Activated CD4-positive, CD25-positive, alpha-beta regulatory T cell treated with anti-CD3 and anti-CD28 coated beads, Interleukin-2, amount 50 U/mL, for 24 hours (primary cell): ENCODE data around the gene SLC3A2.
"Not testable (repeated sequence)": the region's sequence is repeated elsewhere in the genome, so short reads cannot be mapped to it uniquely, and the experiment has no call there.

Experiments
- ATAC-seq, 2 donors: fragments of 150-1000 bp; cut with Tn5 transposase; one replicate each; pipeline ENCODE4 v1.10.0; 2021; ENCODE audit warnings: mild to moderate bottlenecking in 1 of 2, moderate library complexity in 1 of 2

SLC3A2 gene

DNA sequence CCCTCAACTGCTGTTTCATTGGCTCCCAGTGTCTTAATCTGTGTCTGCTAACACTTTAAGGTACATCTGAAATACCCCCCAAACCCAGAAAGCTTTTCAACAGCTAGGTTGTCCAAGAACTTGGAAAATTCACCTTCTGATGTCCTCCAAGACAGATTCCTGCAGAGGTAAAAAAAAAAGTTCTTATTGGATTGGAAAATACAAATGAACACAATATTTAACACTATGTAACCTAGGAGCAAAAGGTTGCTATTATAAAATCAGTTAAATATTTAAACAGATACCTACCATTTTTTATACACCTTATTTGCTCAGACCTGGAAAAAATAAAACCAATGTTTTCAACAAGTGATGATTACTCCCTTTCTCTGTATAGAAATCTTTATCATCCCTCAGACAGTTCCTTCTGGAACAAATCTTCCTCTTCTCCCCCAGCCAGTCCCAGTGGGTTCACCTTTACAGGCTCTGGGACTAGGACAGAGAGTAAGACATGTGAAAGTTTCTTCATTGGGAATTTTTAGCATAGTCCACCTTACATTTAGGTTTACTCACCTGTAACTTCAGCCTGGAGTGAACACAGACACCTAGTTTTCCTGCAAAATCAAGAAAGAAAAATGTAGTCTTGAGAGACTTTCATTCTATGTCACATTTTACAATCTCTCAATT, 28.0 kb upstream of the SLC3A2 start:
- ATAC-seq: no peak

DNA sequence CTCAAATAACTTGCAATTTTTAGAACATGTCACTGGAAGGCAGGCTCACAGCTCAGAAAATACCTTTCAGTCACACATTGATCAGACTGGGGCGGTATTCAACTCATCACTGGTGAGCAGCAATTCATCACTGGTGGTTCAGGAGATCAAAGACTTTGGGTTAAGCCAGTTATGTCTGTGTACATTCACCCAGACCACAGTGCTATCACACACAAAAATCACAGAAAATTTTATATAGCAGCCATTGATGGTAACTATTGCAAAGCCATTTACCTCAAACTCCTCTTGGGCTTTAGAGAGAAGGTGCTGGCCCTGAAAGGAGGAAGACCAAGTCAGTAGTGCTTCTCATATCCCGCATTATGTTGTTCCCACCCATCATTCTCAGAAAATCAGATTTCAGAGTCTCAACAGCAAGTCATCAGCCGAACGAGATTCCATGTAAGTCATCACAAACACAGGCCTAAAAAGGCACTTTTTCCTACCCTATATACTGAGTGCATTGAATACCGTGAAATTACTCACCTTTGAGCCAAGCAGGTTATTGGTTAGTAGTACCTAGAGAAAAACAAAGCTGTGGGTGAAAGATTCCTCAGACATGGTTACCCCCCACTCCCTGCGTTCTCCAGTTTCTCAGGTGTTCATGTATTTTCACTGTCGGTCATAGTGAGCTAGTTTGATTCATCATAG, 27.3 kb upstream of the SLC3A2 start:
- ATAC-seq: peak; percentile 51 to 59

DNA sequence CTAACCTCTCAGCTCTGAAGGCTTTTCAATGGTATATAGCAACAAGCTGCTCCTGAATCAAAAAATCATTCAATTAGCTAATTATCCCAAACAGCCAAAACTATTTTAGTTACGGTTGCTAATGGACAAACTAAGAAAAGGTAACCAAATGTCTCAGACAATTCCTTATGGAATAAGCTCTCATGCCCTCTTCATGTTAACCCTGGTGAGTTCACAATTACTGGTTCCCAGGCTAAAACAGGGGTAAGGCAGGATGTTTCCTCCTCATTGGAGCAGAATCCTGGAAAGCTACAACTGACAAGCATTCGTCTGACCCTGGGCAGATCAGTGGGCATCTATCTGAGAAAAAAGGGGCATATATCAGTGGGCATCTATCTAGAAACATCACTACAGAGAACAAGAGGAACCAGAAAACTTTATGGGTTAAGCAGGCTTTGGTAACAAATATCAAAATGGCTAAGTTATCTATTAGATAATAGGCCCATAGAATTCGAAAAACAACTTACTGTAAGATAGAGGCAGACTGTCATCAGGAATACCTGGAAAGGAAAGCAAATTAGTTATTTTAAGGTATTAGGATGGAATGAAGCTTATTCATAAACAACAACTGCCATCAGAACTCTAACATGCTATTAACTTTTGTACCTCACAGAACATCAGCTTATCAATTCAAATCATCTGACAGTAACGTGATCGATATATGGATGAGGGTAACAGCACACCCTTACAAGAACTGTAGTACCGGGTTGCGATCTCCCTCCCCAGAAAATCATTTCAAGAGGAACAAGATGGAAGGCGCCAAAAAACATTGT, 26.5 kb upstream of the SLC3A2 start:
- no peak for ATAC-seq

DNA sequence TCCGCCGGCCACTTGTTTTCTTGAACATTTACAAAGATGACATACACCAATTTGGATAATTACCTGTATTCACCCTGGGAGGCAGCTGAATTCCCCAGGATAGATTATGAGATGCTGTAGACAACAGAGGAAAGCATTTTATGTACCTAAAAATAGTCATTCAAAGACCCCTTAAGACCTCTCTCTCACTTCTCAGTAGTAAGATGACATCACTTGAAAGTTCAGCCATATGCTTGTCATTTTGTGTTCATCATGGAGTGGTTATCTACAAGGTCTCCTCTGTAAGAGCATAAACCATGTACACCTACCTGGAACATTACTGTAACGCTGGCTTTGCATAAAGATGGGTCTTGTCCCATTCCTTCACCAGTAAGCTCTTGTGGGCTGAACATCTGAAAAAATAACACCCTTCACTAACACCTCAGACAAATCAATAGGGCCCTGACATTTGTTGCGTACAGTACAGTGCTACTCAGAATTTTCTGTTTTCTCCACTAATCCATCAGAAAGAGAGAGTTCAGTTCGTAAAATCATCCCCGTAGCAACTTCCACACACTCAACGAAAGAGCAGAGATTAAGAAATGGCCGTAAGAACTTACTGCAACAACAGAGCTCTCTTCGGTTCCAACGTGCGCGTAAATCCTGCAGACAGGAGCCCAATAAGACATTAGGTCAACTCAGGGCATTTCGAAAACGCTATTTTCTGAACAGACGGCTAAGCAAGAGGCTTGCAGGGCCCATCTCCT, 25.7 kb upstream of the SLC3A2 start:
- no peak for ATAC-seq

DNA sequence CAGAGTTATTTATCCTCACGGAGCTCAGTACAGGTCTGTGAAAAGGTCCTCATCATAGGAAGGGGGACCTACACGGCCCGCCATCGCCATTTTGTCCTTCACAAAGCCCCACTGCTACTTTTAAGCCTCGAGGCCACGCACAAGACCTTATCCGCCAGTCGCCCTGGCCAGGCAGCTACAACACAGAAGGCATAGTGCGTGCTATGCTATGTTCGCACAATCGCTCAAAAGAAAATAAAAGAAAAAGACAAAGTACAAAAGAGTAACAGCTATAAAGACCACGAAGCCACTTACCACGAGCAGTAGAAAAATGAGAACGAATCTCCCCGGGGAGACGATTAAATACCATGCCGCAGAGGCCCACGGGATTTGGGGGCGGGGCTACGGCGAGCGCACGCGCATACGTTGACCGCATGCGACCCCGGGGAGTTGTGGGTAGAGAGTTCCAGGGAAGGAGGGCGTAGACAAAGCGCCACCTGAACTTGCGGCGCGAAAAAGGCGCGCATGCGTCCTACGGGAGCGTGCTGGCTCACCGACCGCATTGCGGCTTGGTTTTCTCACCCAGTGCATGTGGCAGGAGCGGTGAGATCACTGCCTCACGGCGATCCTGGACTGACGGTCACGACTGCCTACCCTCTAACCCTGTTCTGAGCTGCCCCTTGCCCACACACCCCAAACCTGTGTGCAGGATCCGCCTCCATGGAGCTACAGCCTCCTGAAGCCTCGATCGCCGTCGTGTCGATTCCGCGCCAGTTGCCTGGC, 24.9 kb upstream of the SLC3A2 start:
- ATAC-seq: peak; percentile 79 to 81

DNA sequence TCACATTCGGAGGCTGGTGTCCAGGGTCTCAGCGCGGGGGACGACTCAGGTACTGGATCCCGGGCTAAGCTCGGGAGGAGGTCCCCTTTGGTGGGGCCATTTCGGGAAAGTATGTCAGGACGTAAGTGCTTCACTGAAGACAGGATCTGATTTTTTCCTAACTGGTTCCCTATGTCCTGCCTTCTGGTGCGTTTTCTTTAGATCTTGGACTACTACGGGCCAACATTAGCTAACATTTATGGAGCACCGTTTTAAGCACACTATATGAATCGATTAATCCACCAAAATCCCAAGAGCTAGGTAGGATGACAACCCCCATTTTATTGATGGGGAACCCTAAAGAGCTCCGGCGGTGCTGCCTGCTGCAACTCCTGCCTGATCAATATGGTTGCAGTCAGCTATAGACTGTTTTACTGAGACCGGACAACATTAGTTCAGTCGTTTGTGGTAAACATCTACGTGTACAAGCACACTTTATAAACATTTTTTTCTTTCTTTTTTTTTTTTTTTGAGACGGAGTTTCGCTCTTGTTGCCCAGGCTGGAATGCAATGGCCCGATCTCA, 24.3 kb upstream of the SLC3A2 start:
- no peak for ATAC-seq

DNA sequence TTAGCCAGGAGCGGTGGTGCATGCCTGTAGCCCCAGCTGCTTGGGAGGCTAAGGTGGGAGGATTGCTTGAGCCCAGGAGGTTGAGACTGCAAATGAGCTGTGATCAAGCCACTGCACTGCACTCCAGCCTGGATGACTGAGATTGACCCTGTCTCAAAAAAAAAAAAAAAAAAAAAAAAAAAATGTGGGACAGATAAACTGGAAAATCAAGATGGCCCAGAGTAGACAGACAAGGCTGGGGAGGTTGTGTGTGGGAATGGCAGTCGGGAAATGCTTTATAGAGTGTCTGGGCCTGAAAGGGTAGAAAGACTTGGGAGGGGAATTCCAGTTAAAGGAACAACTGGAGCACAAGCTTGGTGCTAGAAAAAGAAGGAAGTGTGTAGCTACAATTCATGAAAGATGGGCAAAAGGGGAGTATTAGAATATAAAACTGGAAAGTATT, 23.1 kb upstream of the SLC3A2 start:
- ATAC-seq: no peak

DNA sequence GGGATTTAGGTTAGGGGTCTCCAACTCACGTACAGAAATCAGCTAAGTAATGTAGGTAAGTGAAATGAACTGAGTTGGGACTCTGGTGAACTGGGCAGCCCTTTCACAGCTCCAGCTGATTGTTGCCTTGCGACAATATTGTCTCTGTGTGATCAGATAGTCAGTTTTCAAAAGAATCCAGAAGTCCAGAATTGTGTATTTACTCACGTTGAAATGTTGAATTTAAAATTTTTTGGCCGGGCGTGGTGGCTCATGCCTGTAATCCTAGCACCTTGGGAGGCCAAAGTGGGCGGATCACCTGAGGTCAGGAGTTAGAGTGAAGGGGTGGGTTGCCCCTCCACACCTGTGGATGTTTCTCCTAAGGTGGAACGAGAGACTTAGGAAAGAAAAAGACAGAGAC, 22.5 kb upstream of the SLC3A2 start:
- no peak for ATAC-seq

DNA sequence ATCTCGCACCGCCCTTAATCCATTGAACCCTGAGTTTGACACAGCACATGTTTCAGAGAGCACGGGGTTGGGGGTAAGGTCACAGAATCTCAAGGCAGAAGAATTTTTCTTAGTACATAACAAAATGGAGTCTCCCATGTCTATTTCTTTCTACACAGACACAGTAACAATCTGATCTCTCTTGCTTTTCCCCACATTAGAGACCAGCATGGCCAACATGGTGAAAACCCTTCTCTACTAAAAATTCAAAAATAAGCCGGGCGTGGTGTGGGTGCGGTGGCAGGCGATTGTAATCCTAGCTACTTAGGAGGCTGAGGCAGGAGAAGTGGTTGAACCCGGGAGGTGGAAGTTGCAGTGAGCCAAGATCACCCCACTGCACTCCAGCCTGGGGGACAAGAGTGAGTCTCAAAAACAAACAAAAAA, 21.4 kb upstream of the SLC3A2 start:
- ATAC-seq: not testable (repeated sequence)

DNA sequence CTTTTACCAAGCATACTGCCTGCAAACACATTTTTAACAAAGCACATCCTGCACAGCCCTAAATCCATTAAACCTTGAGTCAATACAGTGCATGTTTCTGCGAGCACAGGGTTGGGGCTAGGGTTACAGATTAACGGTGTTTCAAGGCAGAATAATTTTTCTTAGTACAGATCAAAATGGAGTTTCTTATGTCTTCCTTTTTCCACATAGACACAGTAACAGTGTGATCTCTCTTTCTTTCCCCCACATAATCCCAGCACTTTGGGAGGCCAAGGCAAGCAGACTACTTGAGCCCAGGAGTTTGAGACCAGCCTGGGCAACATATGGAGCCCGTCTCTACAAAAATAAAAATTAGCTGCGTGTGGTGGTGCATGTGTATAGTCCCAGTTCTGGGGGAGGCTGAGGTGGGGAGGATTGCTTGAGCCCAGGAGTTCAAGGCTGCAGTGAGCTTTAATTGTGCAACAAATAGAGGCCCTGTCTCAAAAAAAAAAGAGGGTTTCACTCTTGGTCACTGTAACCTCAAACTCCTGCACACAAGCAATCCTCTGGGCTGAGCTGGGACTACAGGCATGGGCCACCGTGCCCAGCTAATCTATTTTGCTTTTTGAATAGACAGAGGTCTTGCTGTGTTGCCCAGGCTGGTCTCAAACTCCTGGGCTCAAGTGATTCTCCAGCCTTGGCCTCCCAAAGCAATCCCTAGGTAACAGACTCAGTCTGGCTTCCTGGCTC, 19.7 kb upstream of the SLC3A2 start:
- no peak for ATAC-seq

DNA sequence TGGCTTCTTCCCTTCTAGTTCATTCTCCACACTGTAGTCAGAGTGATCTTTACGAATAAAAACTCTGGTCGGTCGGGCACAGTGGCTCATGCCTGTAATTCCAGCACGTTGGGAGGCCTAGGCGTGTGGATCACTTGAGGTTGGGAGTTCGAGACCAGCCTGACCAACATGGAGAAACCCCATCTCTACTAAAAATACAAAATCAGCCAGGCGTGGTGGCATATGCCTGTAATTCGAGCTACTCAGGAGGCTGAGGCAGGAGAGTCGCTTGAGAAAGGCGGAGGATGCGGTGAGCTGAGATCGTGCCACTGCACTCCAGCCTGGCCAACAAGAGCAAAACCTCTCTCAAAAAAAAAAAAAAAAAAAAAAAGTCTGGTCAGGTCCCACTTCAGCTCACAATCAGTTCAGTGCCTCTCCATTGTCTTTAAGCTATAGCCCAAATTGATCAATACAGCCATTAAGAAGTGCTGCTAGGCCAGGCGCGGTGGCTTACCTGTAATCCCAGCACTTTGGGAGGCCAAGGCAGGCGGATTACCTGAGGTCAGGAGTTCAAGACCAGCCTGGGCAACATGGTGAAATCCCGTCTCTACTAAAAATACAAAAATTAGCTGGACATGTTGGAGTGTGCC, 19.0 kb upstream of the SLC3A2 start:
- ATAC-seq: not testable (repeated sequence)

DNA sequence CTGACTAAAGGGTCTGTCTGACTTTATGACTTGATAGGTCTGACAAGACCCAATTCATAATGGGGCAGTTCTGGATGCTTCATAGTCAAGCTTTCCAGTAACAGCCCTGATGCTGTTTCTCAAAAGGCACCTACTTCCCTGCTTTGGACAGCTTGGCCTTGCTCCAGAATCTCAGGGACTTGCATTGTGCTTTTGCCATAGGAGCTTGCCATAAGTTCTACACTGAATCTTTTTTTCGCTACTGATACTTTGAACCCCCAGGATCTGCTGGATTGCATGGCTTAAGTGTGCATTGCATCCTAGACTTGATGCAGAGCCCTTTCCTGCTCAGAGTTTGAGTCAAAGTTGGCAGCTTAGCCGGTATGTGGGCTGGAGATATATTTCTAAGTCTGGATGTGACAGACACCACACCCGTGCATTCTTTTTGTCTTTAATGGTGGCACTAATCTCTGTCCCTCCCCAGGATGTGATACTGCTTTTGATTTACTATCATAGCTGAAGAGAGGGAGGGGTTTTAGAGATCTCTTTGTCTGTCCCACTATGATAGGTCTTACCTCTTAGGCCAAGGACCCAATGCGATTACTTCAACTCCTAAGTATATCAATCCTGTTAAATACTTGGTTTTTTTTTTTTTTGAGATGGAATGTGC, 16.9 kb upstream of the SLC3A2 start:
- ATAC-seq: no peak

DNA sequence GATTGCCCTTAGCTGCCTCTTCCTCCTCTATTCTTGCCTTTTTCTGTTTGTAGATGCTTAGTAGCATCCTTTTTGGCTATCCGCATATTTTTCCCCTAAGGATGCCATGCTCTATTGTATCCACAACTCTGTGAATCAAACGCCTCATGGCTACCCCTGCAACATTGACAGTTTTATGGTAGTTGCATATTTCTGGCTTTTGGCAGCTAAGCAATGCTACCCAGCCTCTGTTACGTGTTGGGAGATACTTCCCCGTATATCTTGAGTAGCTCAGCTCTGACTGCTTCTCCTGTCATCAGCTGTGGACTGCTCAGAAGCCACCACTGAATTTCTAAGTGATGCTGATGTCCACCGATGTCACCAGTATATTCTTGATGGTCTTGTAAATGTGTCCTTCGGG, 15.1 kb upstream of the SLC3A2 start:
- no peak for ATAC-seq

DNA sequence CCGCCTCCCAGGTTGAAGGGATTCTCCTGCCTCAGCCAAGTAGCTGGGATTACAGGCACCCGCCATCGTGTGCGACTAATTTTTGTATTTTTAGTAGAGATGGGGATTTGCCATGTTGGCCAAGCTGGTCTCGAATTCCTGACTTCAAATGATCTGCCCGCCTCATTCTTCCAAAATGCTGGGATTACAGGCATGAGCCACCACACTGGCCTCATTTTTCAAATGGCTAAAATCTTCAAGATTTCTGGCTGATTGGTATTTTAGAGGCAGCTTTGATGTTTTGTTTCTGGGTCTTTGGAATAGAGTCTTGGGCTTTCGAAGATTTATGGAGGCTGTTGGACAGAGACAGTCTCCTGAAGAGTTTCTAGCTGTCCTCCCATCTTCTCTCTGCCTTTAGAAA, 5.8 kb upstream of the SLC3A2 start:
- no peak for ATAC-seq

DNA sequence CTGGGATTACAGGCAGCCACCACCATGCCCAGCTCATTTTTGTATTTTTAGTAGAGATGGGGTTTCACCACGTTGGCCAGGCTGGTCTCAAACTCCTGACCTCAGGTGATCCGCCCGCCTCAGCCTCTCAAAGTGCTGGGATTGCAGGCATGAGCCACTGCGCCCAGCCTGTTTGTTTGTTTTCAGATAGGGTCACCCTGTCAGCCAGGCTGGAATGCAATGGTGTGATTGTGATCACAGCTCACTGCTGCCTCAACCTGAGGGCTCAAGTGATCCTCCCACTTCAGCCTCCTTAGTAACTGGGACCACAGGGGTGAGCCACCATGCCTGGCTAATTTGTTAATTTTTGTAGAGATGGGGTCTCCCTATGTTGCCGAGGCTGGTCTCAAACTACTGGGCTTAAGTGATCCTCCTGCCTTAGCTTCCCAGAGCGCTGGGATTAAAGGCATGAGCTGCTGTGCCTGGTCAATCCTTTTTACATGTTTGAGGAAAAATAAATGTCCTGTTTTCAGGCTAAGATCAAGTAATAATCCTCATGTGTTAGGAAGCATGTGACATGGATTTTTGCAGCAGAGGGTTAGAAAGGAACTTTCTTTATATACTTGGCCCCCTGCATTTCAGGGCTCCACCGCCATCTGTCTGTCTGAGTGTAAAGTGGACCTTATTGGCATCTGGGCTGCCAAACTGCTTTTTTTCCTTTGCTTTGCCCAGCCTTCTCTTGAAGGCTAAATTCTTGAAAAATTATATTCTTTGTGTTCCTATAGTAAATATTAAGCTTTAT, 4.8 kb upstream of the SLC3A2 start:
- no peak for ATAC-seq

DNA sequence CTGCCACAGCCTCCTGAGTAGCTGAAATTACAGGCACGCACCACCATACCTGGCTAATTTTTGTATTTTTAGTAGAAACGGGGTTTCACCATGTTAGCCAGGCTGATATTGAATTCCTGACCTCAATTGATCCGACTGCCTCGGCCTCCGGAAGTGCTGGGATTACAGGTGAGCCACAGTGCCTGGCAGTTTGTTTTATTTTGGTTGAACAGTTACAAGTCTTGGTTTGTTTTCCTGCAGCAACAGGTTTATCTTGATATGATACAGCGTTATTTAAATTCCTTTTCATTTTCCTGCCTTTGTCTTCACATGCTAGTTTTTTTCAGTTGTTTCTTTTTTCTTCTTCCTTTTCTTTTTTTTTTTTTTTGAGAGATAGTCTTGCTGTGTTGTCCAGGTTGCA, 4.0 kb upstream of the SLC3A2 start:
- no peak for ATAC-seq

DNA sequence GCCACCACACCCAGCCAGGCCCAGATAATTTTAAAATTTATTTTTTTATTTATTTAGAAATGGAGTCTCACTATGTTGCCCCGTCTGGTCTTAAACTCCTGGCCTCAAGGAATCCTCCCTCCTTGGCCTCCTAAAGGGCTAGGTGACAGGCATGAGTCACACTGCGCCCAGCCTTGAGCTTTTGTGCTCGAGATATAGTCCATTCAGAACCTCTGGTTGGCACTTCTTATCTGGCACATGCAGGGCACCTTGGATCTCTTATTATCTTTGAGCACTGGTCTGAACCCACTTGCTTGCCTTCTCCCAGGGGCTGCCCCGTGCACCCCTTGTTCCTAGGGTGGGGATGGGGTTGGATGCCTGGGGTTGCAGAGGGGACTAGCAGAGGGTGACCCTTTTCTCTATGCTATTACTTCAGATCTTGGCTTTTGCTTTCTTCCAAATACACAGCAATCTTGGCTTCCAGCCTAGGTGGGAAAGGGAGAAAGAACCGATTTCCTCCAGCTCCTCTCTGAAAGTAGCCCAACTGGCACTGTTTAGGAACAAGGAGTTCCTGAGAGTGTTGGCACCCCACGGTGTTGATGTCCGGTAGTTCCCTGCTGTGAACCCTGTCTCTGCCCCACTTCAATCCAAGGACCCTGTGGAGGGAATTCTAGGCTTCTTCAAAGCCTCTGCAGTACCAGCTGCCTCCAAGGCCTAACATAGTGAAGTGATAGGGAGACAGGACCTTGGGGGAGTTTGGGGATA, 1.3 kb upstream of the SLC3A2 start:
- no peak for ATAC-seq

DNA sequence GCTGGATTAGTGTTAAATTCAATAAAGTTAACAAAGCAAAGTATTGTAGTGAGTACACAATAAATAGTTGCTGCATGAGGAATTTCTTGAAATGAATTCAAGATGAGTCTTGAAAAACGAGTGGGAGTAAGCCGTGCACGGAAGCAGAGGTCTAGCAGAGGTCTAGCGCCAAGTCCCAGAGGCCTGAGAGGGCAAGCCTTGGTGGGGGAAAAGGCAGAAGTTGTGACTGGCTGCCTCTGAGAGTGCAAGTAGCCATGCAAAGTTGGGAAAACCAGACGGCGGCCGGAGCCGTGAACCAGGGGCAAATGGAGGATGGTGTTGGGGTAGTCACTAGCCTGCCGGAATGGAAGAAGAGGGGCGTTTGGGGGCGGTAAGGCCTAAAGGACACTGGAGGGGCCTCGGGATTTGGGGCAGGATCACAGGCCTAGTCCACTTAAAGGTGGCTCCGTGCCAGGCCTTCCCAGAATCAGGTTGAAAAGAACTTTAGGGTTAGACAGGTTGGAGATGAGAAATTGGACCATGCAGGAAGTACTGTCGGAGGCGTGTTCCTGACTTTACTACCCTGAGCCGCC, 379 bp upstream of the SLC3A2 start:
- peak; percentile 3 to 8 for ATAC-seq
